A549 (cell line): ENCODE measurements around the gene MED27. TPM values are rescaled to one million over a fixed set of nuclear protein-coding genes. Genes with fewer than 3 reads are reported as not detected.

Experiments
- ATAC-seq, 2 experiments: fragments of 200-7000 bp in 1 of 2; fragments of >200 bp in 1 of 2; cut with Nextera tagmentation in 1 of 2; cut with Tn5 transposase in 1 of 2; 3 replicates each; pipeline versions ENCODE4 v1.8.0 to v1.9.1; 2018 to 2020; ENCODE audit warnings: mild to moderate bottlenecking in 1 of 2, moderate library complexity in 1 of 2
- CTCF ChIA-PET: fragments of 300-600 bp; sonication (Branson Sonifier 250); formaldehyde crosslinking; extraction: SDS; loops from one replicate; lab custom pipeline; 2021; ENCODE audit warnings: antibody characterized with exemption, inconsistent platforms; lab: Yijun Ruan, JAX
- POLR2A ChIA-PET: fragments of 350-600 bp; formaldehyde crosslinking; extraction: SDS; loops from one replicate; lab custom pipeline; 2021; ENCODE audit warnings: antibody characterized with exemption, inconsistent platforms; lab: Yijun Ruan, JAX
- DNase-seq, 2 experiments: peaks; one replicate each; pipeline versions ENCODE4 v3.0.0 to v3.0.0-alpha.2; 2011 to 2016; ENCODE audit warnings: low read depth in 1 of 2, low spot score in 1 of 2
- FAIRE-seq: peaks from 2 replicates; lab custom pipeline; 2011; peaks lifted over from hg19 to GRCh38; lab: Jason Lieb, UNC
- H3K27ac ChIP-seq, 2 experiments: fragments of >200 bp; sonication (Bioruptor Twin); formaldehyde crosslinking; 3 replicates each; pipeline ENCODE4 v1.5.1; 2016 to 2017
- H3K4me1 ChIP-seq: fragments of >200 bp; sonication (Bioruptor Twin); formaldehyde crosslinking; 3 replicates; pipeline ENCODE4 v1.6.1; 2016
- H3K4me2 ChIP-seq: fragments of >200 bp; sonication (Bioruptor Twin); formaldehyde crosslinking; 3 replicates; pipeline ENCODE4 v1.6.1; 2016
- H3K4me3 ChIP-seq: fragments of >200 bp; sonication (Bioruptor Twin); formaldehyde crosslinking; 3 replicates; pipeline ENCODE4 v1.5.1; 2016
- H3K9me3 ChIP-seq: fragments of >200 bp; sonication (Bioruptor Twin); formaldehyde crosslinking; 3 replicates; pipeline ENCODE4 v1.6.1; 2016
- ATOH8 ChIP-seq: fragments of 250-450 bp; sonication (Bioruptor Pico); IDR thresholded peaks from 2 replicates; pipeline ENCODE4 v1.5.0; 2020; ENCODE audit warnings: low read depth, mild to moderate bottlenecking, moderate library complexity
- BCL3 ChIP-seq: fragments of >200 bp; sonication (Bioruptor Twin); formaldehyde crosslinking; IDR thresholded peaks from 3 replicates; pipeline ENCODE4 v1.6.1; 2016
- BHLHE40 ChIP-seq: IDR thresholded peaks from 2 replicates; pipeline ENCODE4 v1.6.1; 2012; ENCODE audit warnings: low read depth, low read length, inconsistent platforms
- CBX2 ChIP-seq: fragments of 200-600 bp; sonication (generic); IDR thresholded peaks from 2 replicates; pipeline ENCODE4 v1.6.1; 2016; ENCODE audit warnings: low read depth, mild to moderate bottlenecking, borderline replicate concordance
- CBX8 ChIP-seq: fragments of 200-600 bp; sonication (generic); IDR thresholded peaks from 2 replicates; pipeline ENCODE4 v1.6.1; 2016
- CHD4 ChIP-seq: fragments of 200-600 bp; sonication (generic); IDR thresholded peaks from 2 replicates; pipeline ENCODE4 v1.6.1; 2016; ENCODE audit warnings: antibody characterized with exemption, mild to moderate bottlenecking, borderline replicate concordance
- E2F6 ChIP-seq: IDR thresholded peaks from 2 replicates; pipeline ENCODE4 v1.6.1; 2012; ENCODE audit warnings: low read depth, borderline replicate concordance
- EHF ChIP-seq: fragments of 250-450 bp; sonication (Bioruptor Pico); IDR thresholded peaks from 2 replicates; pipeline ENCODE4 v1.5.0; 2020; ENCODE audit warnings: mild to moderate bottlenecking
- EHMT2 ChIP-seq: fragments of 200-600 bp; sonication (generic); IDR thresholded peaks from 2 replicates; pipeline ENCODE4 v1.6.1; 2016; ENCODE audit warnings: antibody characterized with exemption, low read depth, mild to moderate bottlenecking, moderate library complexity
- ELK1 ChIP-seq: fragments of 150-350 bp; IDR thresholded peaks from 2 replicates; pipeline ENCODE4 v1.6.1; 2014; ENCODE audit warnings: low read depth, mild to moderate bottlenecking, low read length
- EP300 ChIP-seq, 2 experiments: fragments of >200 bp; sonication (Bioruptor Twin); formaldehyde crosslinking; IDR thresholded peaks; 2 replicates in 1 of 2; 3 replicates in 1 of 2; pipeline ENCODE4 v1.6.1; 2016 to 2017
- ESRRA ChIP-seq: fragments of 150-350 bp; IDR thresholded peaks from 2 replicates; pipeline ENCODE4 v1.6.1; 2014; ENCODE audit warnings: mild to moderate bottlenecking, low read length, borderline replicate concordance
- FOSL2 ChIP-seq, 2 experiments: fragments of 450-650 bp in 1 of 2; fragments of >200 bp in 1 of 2; sonication (Bioruptor Twin) in 1 of 2; formaldehyde crosslinking; IDR thresholded peaks; 2 replicates each; pipeline versions ENCODE4 v1.5.0 to v1.6.1; 2016 to 2020; ENCODE audit warnings: mild to moderate bottlenecking in 1 of 2, moderate library complexity in 1 of 2
- FOXS1 ChIP-seq: fragments of 250-450 bp; sonication (Bioruptor Pico); IDR thresholded peaks from 2 replicates; pipeline ENCODE4 v1.5.0; 2020; ENCODE audit warnings: mild to moderate bottlenecking, moderate library complexity
- GATA3 ChIP-seq: IDR thresholded peaks from 2 replicates; pipeline ENCODE4 v1.6.1; 2012; ENCODE audit warnings: borderline replicate concordance
- HES2 ChIP-seq: fragments of >200 bp; sonication (Bioruptor Twin); formaldehyde crosslinking; IDR thresholded peaks from 2 replicates; pipeline ENCODE4 v1.6.1; 2016
- HMGXB4 ChIP-seq: fragments of 250-450 bp; sonication (Bioruptor Pico); IDR thresholded peaks from 2 replicates; pipeline ENCODE4 v1.5.0; 2021; ENCODE audit warnings: mild to moderate bottlenecking, moderate library complexity, borderline replicate concordance
- HOXB5 ChIP-seq: fragments of 250-450 bp; sonication (Bioruptor Pico); IDR thresholded peaks from 2 replicates; pipeline ENCODE4 v1.5.0; 2020; ENCODE audit warnings: mild to moderate bottlenecking, moderate library complexity
- JUNB ChIP-seq: fragments of >200 bp; sonication (Bioruptor Twin); formaldehyde crosslinking; IDR thresholded peaks from 2 replicates; pipeline ENCODE4 v1.6.1; 2016
- KDM5A ChIP-seq: fragments of 200-600 bp; sonication (generic); IDR thresholded peaks from 2 replicates; pipeline ENCODE4 v1.6.1; 2016; ENCODE audit warnings: antibody characterized with exemption, mild to moderate bottlenecking
- MAFK ChIP-seq: fragments of 450-650 bp; IDR thresholded peaks from 2 replicates; pipeline ENCODE4 v1.6.1; 2014; ENCODE audit not compliant: partially characterized antibody
- MAZ ChIP-seq: fragments of 150-350 bp; IDR thresholded peaks from 2 replicates; pipeline ENCODE4 v1.6.1; 2014; ENCODE audit warnings: antibody characterized with exemption, low read depth, low read length, borderline replicate concordance
- MYC ChIP-seq: IDR thresholded peaks from 2 replicates; pipeline ENCODE4 v1.6.1; 2012; ENCODE audit warnings: mild to moderate bottlenecking, inconsistent platforms, low read length, improper control_type of control experiment, borderline replicate concordance
- PHF8 ChIP-seq: fragments of 200-600 bp; sonication (generic); IDR thresholded peaks from 2 replicates; pipeline ENCODE4 v1.6.1; 2016; ENCODE audit warnings: low read depth, mild to moderate bottlenecking, antibody characterized with exemption, moderate library complexity, borderline replicate concordance
- POLR2A ChIP-seq: IDR thresholded peaks from 2 replicates; pipeline ENCODE4 v1.6.1; 2012; ENCODE audit warnings: mild to moderate bottlenecking, low read length
- RCOR1 ChIP-seq: fragments of 150-350 bp; IDR thresholded peaks from 2 replicates; pipeline ENCODE4 v1.6.1; 2014; ENCODE audit warnings: antibody characterized with exemption, low read length, low read depth
- SMC3 ChIP-seq: fragments of >200 bp; sonication (Bioruptor Twin); formaldehyde crosslinking; IDR thresholded peaks from 3 replicates; pipeline ENCODE4 v1.6.1; 2018; ENCODE audit warnings: inconsistent platforms
- SREBF2 ChIP-seq: fragments of 450-650 bp; IDR thresholded peaks from 2 replicates; pipeline ENCODE4 v1.6.1; 2014; ENCODE audit warnings: mild to moderate bottlenecking, moderate library complexity
- TFCP2L1 ChIP-seq: fragments of 250-450 bp; sonication (Bioruptor Pico); IDR thresholded peaks from 2 replicates; pipeline ENCODE4 v1.5.0; 2021; ENCODE audit warnings: mild to moderate bottlenecking
- USF2 ChIP-seq: fragments of 450-650 bp; IDR thresholded peaks from 2 replicates; pipeline ENCODE4 v1.6.1; 2014; ENCODE audit warnings: antibody characterized with exemption
- ZC3H11A ChIP-seq: fragments of 450-650 bp; IDR thresholded peaks from 2 replicates; pipeline ENCODE4 v1.6.1; 2014; ENCODE audit warnings: antibody characterized with exemption, mild to moderate bottlenecking
- ZFP36 ChIP-seq: fragments of 450-650 bp; IDR thresholded peaks from 2 replicates; pipeline ENCODE4 v1.6.1; 2014; ENCODE audit warnings: borderline replicate concordance; ENCODE audit not compliant: partially characterized antibody
- ZNF302 ChIP-seq: fragments of 250-450 bp; sonication (Bioruptor Pico); IDR thresholded peaks from 2 replicates; pipeline ENCODE4 v1.9.0; 2021; ENCODE audit warnings: inconsistent platforms, mild to moderate bottlenecking, moderate library complexity
- WGBS: methylation state at CpG from one replicate; pipeline ENCODE4 v1.1.6; 2017; ENCODE audit errors: missing lambda C conversion rate; 5-methylcytosine and 5-hydroxymethylcytosine counted together
- polyA plus RNA-seq, 4 experiments: library from polyadenylated mRNA; depleted of rRNA in 3 of 4; stranded (reverse); fragments of >200 nt; fragmentation: RNase III in 1 of 4; extraction: RNeasy Plus Mini Kit Qiagen cat#74134 plus additional on column Dnase treatment in 1 of 4; gene quantifications; 2 replicates in 3 of 4; 3 replicates in 1 of 4; pipeline ENCODE4 v1.2.3, GENCODE V29; 2011 to 2017

The MED27 gene
- polyA plus RNA-seq, 2 of the 4 experiments (the other 2 are of a cell fraction) = 24.2 to 37.8 TPM

- no peak for ATAC-seq
- Histone ChIP-seq H3K9me3 (no peaks in the 10 kb centered on the region), H3K4me2 (no peak overlapping the region; the same call in 2 of the 3 replicates), H3K27ac (no peak overlapping the region), H3K4me3 (no peak overlapping the region), H3K4me1 (peaks cover 15% of the 10 kb centered on the region; the same call in 2 of the 3 replicates)
- TF ChIP-seq TFCP2L1 (CRISPR knock-in tag) (no peak), FOSL2 (IDR thresholded peaks at IDR 0.05) (no peak), FOSL2 (CRISPR knock-in tag; IDR thresholded peaks at IDR 0.05) (no peak), BHLHE40 (no peak), EHMT2 (no peak), ZNF302 (CRISPR knock-in tag) (no peak), RCOR1 (no peak), SMC3 (no peak), ATOH8 (no peak), ZC3H11A (no peak), JUNB (no peak), HOXB5 (no peak), MAFK (no peak), E2F6 (no peak), FOXS1 (no peak), EHF (no peak), ZFP36 (no peak)
- FAIRE-seq = no peak
- POLR2A ChIA-PET = no interaction called here
- CTCF ChIA-PET = interaction anchor here (1.1 to 1.2 kb wide), 2 partner anchors 15 to 17 kb away, joined by 3 to 4 read pairs; no protein-coding TSS in a partner anchor
- WGBS = 57% methylated on average over 4 of the region's 4 CpGs
- no peak for DNase-seq
Observed at GRCh38 chr9:132020820-132021510, 58.7 kb downstream of the MED27 start.

GRCh38 chr9:132020272-132020671 lies 59.4 kb downstream of the MED27 start:
- ATAC-seq (no peak), FAIRE-seq (no peak), DNase-seq (no peak)
- Histone ChIP-seq H3K4me1 (peaks cover 15% of the 10 kb centered on the region; the same call in 2 of the 3 replicates), H3K27ac (no peak overlapping the region), H3K4me3 (no peak overlapping the region), H3K9me3 (no peaks in the 10 kb centered on the region), H3K4me2 (no peak overlapping the region)
- TF ChIP-seq USF2 = no peak
- TF ChIP-seq MAZ = no peak
- no peak for TF ChIP-seq GATA3
- TF ChIP-seq HES2 = no peak
- TF ChIP-seq PHF8 = no peak
- no peak for TF ChIP-seq MAFK
- no peak for TF ChIP-seq HMGXB4 (CRISPR knock-in tag)
- no peak for TF ChIP-seq ELK1
- TF ChIP-seq CBX2 = no peak
- no peak for TF ChIP-seq KDM5A
- TF ChIP-seq MYC = no peak
- TF ChIP-seq BCL3 = no peak
- TF ChIP-seq POLR2A = no peak
- no peak for TF ChIP-seq EP300 (IDR thresholded peaks at IDR 0.05)
- TF ChIP-seq FOSL2 (IDR thresholded peaks at IDR 0.05) = no peak
- no peak for TF ChIP-seq FOSL2 (CRISPR knock-in tag; IDR thresholded peaks at IDR 0.05)
- no peak for TF ChIP-seq SREBF2
- no peak for TF ChIP-seq CBX8
- no peak for TF ChIP-seq HOXB5
- no peak for TF ChIP-seq CHD4
- TF ChIP-seq ESRRA = no peak
- 100% methylated on average over 2 of the region's 2 CpGs for WGBS
- CTCF ChIA-PET = interaction anchor here (1.1 to 1.6 kb wide), 3 partner anchors 14 to 21 kb away, joined by 3 to 4 read pairs (median 4); no protein-coding TSS in a partner anchor
- POLR2A ChIA-PET = no interaction called here
